Measurements from ENCODE around the gene MED17.

Gene MED17

DNA sequence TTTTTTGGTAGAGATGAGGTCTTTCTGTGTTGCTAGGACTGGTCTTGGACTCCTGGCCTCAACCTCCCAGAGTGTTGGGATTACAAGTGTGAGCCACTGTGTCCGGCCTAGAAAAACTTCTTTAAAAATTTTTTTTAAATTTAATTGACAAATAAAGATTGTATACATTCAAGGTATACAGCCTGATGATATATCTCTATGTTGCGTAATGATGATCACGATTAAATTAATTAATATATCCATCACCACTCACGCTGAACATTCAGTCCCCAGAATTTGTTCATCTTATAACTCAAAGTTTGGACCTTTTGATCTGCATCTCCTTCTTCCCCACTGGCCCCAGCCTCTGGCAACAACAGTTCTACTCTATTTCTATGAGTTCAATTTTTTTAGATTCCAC, 39.1 kb downstream of the MED17 start:
- H3K9me3 ChIP-seq (ENCODE audit: control insufficient read depth, low read length), result no peaks in the 10 kb centered on the region
- H3K4me3 ChIP-seq (ENCODE audit: low read length), result no peak overlapping the region
- peaks cover 9% of the 10 kb centered on the region for H3K4me1 ChIP-seq (ENCODE audit: control insufficient read depth, insufficient read depth, low read length)
- no peaks in the 10 kb centered on the region for H3K36me3 ChIP-seq (ENCODE audit: control insufficient read depth, insufficient read depth, low read length)
- no peaks in the 10 kb centered on the region for H3K27me3 ChIP-seq (ENCODE audit: control insufficient read depth, insufficient read depth, low read length)
- H3K9ac ChIP-seq (ENCODE audit: low read length), result no peak overlapping the region

DNA sequence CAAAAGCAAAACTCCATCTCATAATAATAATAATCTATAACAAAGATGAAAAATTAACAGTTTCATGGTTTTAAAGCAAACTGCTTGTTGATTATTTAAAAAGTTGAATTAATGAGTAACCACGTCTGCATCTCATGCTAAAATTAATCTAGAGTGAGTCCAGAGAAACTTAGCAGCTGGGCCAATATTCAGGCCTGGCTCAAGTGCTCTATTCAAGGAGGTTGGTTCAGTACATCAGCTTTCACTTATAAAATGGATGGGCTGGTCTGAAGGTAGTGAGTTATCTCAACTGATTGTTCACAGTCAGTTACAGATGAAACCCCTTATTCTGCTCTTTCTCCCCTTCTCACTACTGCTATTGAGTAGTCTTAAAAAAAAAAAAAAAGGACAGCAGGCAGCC, 43.3 kb downstream of the MED17 start:
- peaks cover 30% of the 10 kb centered on the region for H3K4me1 ChIP-seq (ENCODE audit: control insufficient read depth, insufficient read depth, low read length)
- no peak overlapping the region for H3K4me3 ChIP-seq (ENCODE audit: low read length)
- no peaks in the 10 kb centered on the region for H3K27me3 ChIP-seq (ENCODE audit: control insufficient read depth, insufficient read depth, low read length)
- no peak overlapping the region for H3K9ac ChIP-seq (ENCODE audit: low read length)
- H3K36me3 ChIP-seq (ENCODE audit: control insufficient read depth, insufficient read depth, low read length), result no peaks in the 10 kb centered on the region
- no peaks in the 10 kb centered on the region for H3K9me3 ChIP-seq (ENCODE audit: control insufficient read depth, low read length)

DNA sequence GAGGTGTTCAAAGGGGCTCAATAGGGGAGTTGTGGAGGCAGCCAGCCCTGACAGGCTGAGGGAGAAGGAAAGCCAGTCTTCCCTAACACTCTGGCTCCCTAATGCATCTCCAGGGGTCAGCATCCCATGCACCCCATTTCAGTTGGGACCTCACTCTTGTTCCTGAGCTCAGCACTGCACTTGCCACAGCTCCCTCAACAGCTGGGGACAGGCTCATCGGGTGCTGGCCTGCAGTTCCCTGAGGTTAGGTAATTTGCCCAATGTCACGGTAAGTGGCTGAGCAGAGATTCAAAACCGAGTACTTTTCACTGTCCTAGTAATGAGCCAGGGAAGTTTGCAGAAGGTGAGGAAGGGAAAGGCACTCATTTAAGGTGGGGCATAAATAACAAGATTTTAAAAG, 45.5 kb downstream of the MED17 start:
- H3K4me3 ChIP-seq (ENCODE audit: low read length), result no peak overlapping the region
- peaks cover 25% of the 10 kb centered on the region for H3K4me1 ChIP-seq (ENCODE audit: control insufficient read depth, insufficient read depth, low read length)
- no peaks in the 10 kb centered on the region for H3K36me3 ChIP-seq (ENCODE audit: control insufficient read depth, insufficient read depth, low read length)
- no peak overlapping the region for H3K9ac ChIP-seq (ENCODE audit: low read length)
- H3K27me3 ChIP-seq (ENCODE audit: control insufficient read depth, insufficient read depth, low read length), result no peaks in the 10 kb centered on the region
- H3K9me3 ChIP-seq (ENCODE audit: control insufficient read depth, low read length), result no peaks in the 10 kb centered on the region

DNA sequence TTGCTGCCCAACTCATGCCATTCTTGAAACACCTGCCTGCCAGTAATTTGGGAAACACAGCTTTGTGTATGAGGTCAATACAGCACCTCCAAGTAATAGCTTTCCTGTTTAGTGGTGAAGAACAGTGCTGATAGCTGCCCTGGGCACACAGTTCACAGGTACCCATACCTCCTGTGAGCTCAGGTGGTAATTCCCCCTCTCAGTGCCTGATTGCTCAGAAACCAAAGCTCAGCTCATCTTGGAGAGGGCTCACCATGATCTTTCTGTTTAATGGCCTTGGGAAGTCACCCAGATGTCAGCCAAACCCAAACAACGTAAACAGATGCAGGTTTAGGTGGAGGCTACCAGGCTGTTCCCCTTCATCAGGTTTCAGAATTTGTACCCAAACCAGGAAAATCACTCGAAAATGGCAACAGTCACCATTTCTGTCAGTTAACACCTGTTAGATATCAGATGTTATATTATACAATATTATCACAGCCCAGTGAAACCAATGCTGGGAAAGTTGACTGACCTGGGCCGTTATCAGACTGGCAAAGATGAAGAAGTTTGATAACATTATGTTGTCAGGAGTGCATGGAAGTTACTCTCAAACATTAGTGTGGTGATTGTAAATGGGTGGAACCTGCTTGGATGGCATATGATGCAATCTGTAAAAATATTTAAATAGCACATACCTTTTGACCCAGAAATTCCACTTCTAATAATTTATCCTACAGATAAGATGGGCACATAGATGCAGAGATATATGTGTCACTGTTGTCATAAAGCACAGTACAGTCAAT, 47.5 kb downstream of the MED17 start:
- H3K4me3 ChIP-seq (ENCODE audit: low read length), result no peak overlapping the region
- H3K9ac ChIP-seq (ENCODE audit: low read length), result no peak overlapping the region
- H3K27me3 ChIP-seq (ENCODE audit: control insufficient read depth, insufficient read depth, low read length), result no peaks in the 10 kb centered on the region
- H3K4me1 ChIP-seq (ENCODE audit: control insufficient read depth, insufficient read depth, low read length), result peaks cover 25% of the 10 kb centered on the region
- H3K9me3 ChIP-seq (ENCODE audit: control insufficient read depth, low read length), result no peaks in the 10 kb centered on the region
- no peaks in the 10 kb centered on the region for H3K36me3 ChIP-seq (ENCODE audit: control insufficient read depth, insufficient read depth, low read length)

GRCh38 chr11:93832780-93833179, 48.7 kb downstream of the MED17 start:
- H3K9ac ChIP-seq (ENCODE audit: low read length), result no peak overlapping the region
- no peaks in the 10 kb centered on the region for H3K9me3 ChIP-seq (ENCODE audit: control insufficient read depth, low read length)
- H3K4me3 ChIP-seq (ENCODE audit: low read length), result no peak overlapping the region
- no peaks in the 10 kb centered on the region for H3K27me3 ChIP-seq (ENCODE audit: control insufficient read depth, insufficient read depth, low read length)
- peaks cover 27% of the 10 kb centered on the region for H3K4me1 ChIP-seq (ENCODE audit: control insufficient read depth, insufficient read depth, low read length)
- H3K36me3 ChIP-seq (ENCODE audit: control insufficient read depth, insufficient read depth, low read length), result no peaks in the 10 kb centered on the region

DNA sequence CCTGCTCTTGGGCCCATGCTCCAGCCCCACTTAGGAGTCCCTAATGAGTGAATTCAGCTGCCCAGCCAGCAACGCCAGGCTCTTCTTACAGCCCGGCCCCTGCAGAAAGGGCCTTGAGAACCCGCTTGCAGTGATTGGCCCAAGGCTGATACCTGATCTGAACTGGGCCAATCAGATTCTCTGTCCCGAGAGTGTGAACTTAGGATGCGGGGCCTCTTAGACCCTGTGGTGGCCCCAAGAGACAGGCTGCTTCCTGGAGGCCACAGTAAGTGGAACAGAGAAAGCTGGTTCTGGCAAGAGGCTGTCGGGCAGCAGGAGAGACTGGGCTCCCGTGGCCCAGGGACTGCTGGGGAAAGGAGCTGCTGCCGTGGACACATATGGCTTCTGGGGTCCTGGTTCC, 54.9 kb downstream of the MED17 start:
- H3K36me3 ChIP-seq (ENCODE audit: control insufficient read depth, insufficient read depth, low read length), result no peaks in the 10 kb centered on the region
- no peaks in the 10 kb centered on the region for H3K9me3 ChIP-seq (ENCODE audit: control insufficient read depth, low read length)
- no peak overlapping the region for H3K9ac ChIP-seq (ENCODE audit: low read length)
- H3K27me3 ChIP-seq (ENCODE audit: control insufficient read depth, insufficient read depth, low read length), result no peaks in the 10 kb centered on the region
- peaks cover 46% of the 10 kb centered on the region for H3K4me1 ChIP-seq (ENCODE audit: control insufficient read depth, insufficient read depth, low read length)
- H3K4me3 ChIP-seq (ENCODE audit: low read length), result no peak overlapping the region

DNA sequence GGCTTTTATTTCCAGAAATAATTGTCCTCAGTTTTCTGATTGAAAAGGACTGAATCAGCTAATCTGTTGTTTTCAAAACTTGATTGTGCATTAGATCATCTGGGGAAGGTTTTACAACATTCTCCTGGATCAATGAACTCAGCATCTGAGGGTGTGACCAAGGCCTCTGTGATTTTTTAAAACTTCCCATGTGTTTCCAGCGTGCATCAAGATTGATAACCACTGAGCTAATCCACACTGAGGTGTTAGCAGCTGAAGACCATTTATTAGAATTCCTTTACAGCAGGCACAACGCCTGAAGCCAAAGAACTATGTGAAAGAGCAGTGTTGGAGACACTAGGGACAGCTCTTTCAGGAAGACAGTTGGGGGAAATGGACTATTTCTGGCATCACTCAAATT, 56.1 kb downstream of the MED17 start:
- Histone ChIP-seq H3K27me3 (ENCODE audit: control insufficient read depth, insufficient read depth, low read length) (no peaks in the 10 kb centered on the region), H3K9me3 (ENCODE audit: control insufficient read depth, low read length) (no peaks in the 10 kb centered on the region), H3K4me3 (ENCODE audit: low read length) (no peak overlapping the region), H3K9ac (ENCODE audit: low read length) (no peak overlapping the region), H3K4me1 (ENCODE audit: control insufficient read depth, insufficient read depth, low read length) (peaks cover 57% of the 10 kb centered on the region), H3K36me3 (ENCODE audit: control insufficient read depth, insufficient read depth, low read length) (no peaks in the 10 kb centered on the region)

- Histone ChIP-seq H3K27me3 (ENCODE audit: control insufficient read depth, insufficient read depth, low read length) (no peaks in the 10 kb centered on the region), H3K4me3 (ENCODE audit: low read length) (no peak overlapping the region), H3K4me1 (ENCODE audit: control insufficient read depth, insufficient read depth, low read length) (peaks cover 62% of the 10 kb centered on the region), H3K9ac (ENCODE audit: low read length) (no peak overlapping the region), H3K36me3 (ENCODE audit: control insufficient read depth, insufficient read depth, low read length) (no peaks in the 10 kb centered on the region), H3K9me3 (ENCODE audit: control insufficient read depth, low read length) (no peaks in the 10 kb centered on the region)
Measured at GRCh38 chr11:93840981-93841380, 56.9 kb downstream of the MED17 start.

DNA sequence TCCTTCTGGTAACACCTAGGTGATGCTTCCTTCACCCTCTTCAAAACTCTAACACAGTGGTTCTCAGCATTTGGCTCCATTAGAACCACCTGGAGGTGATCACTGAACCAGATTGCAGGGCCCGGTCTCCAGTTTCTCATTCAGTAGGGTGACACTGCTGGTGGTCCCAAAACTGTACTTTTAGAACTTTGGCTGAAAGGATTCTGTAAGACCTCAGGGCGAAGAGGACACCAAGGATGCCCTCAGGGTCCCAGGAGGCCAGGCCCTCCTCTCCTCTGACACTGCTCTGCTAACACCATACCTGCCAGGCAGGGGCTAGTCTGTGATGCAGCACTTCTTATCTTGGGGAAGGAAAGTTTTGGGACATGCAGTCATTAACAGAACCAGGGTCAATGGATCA, 57.4 kb downstream of the MED17 start:
- Histone ChIP-seq H3K36me3 (ENCODE audit: control insufficient read depth, insufficient read depth, low read length) (no peaks in the 10 kb centered on the region), H3K9ac (ENCODE audit: low read length) (no peak overlapping the region)

GRCh38 chr11:93842034-93842433, 58.0 kb downstream of the MED17 start:
- H3K4me1 ChIP-seq (ENCODE audit: control insufficient read depth, insufficient read depth, low read length), result peaks cover 62% of the 10 kb centered on the region
- no peaks in the 10 kb centered on the region for H3K9me3 ChIP-seq (ENCODE audit: control insufficient read depth, low read length)
- H3K9ac ChIP-seq (ENCODE audit: low read length), result no peak overlapping the region
- H3K36me3 ChIP-seq (ENCODE audit: control insufficient read depth, insufficient read depth, low read length), result no peaks in the 10 kb centered on the region
- H3K4me3 ChIP-seq (ENCODE audit: low read length), result no peak overlapping the region
- H3K27me3 ChIP-seq (ENCODE audit: control insufficient read depth, insufficient read depth, low read length), result no peaks in the 10 kb centered on the region

More for the DNA sequence above, 57.4 kb downstream of the MED17 start:
- no peak overlapping the region for H3K4me3 ChIP-seq (ENCODE audit: low read length)
- no peaks in the 10 kb centered on the region for H3K9me3 ChIP-seq (ENCODE audit: control insufficient read depth, low read length)
- H3K4me1 ChIP-seq (ENCODE audit: control insufficient read depth, insufficient read depth, low read length), result peaks cover 62% of the 10 kb centered on the region
- no peaks in the 10 kb centered on the region for H3K27me3 ChIP-seq (ENCODE audit: control insufficient read depth, insufficient read depth, low read length)

DNA sequence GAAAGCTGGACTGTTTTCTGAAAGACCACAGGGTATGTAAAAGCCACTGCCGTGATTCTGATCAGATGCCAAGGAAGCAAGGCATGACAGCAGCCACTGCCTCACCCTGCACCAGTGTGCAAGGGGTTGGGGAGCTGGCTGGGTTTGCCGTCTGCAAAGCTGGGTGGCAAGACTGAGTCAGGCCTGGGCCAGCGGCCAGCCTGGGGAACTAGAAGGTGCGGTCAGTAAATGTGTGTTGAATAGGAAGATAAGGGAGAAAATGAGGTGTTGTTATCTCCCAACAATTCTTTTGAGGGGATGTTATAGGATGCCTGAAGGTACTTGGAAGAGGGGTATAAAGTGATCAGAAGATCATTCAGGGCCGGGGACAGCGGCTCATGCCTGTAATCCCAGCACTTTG, 58.4 kb downstream of the MED17 start:
- no peaks in the 10 kb centered on the region for H3K9me3 ChIP-seq (ENCODE audit: control insufficient read depth, low read length)
- no peak overlapping the region for H3K4me3 ChIP-seq (ENCODE audit: low read length)
- H3K27me3 ChIP-seq (ENCODE audit: control insufficient read depth, insufficient read depth, low read length), result no peaks in the 10 kb centered on the region
- no peak overlapping the region for H3K9ac ChIP-seq (ENCODE audit: low read length)
- peaks cover 62% of the 10 kb centered on the region for H3K4me1 ChIP-seq (ENCODE audit: control insufficient read depth, insufficient read depth, low read length)
- H3K36me3 ChIP-seq (ENCODE audit: control insufficient read depth, insufficient read depth, low read length), result no peaks in the 10 kb centered on the region

DNA sequence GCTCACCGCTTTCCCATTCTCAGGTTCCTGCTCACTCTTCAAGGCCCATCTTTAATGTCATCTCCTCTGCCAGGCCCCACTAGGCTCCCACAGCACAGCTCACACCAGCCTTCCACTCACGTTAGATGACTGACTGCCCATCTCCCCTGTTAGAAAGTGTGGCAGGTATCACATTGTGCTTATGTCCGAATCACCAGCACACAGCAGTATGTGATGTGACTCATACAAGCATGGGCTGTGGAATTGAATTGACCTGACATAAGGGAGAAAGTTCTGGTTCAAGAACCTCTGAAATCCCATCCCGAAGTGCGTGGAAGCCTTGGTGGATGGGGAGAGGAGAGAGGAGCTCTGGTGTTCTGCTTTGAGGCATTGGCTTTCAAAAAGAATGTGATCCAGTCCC, 59.8 kb downstream of the MED17 start:
- Histone ChIP-seq H3K4me1 (ENCODE audit: control insufficient read depth, insufficient read depth, low read length) (peaks cover 62% of the 10 kb centered on the region), H3K9ac (ENCODE audit: low read length) (no peak overlapping the region), H3K27me3 (ENCODE audit: control insufficient read depth, insufficient read depth, low read length) (no peaks in the 10 kb centered on the region), H3K36me3 (ENCODE audit: control insufficient read depth, insufficient read depth, low read length) (no peaks in the 10 kb centered on the region), H3K4me3 (ENCODE audit: low read length) (no peak overlapping the region), H3K9me3 (ENCODE audit: control insufficient read depth, low read length) (no peaks in the 10 kb centered on the region)

GRCh38 chr11:93844568-93844967, 60.5 kb downstream of the MED17 start:
- no peaks in the 10 kb centered on the region for H3K9me3 ChIP-seq (ENCODE audit: control insufficient read depth, low read length)
- H3K4me1 ChIP-seq (ENCODE audit: control insufficient read depth, insufficient read depth, low read length), result peaks cover 68% of the 10 kb centered on the region
- H3K36me3 ChIP-seq (ENCODE audit: control insufficient read depth, insufficient read depth, low read length), result no peaks in the 10 kb centered on the region
- H3K9ac ChIP-seq (ENCODE audit: low read length), result no peak overlapping the region
- no peaks in the 10 kb centered on the region for H3K27me3 ChIP-seq (ENCODE audit: control insufficient read depth, insufficient read depth, low read length)
- no peak overlapping the region for H3K4me3 ChIP-seq (ENCODE audit: low read length)
